ENCODE data around the gene P2RX7. TPM values are rescaled to one million over a fixed set of nuclear protein-coding genes. Genes with fewer than 3 reads are reported as not detected.

P2RX7 gene
- polyA plus RNA-seq, 1 donor from 2014 or later, result not detected

GRCh38 chr12:121127501-121127900 lies 5.2 kb upstream of the P2RX7 start:
- Histone ChIP-seq H3K9me2 (ENCODE audit: insufficient read depth, low read length) (no peaks in the 10 kb centered on the region), H3K36me3 (ENCODE audit: insufficient read depth, low read length) (no peaks in the 10 kb centered on the region), H3K9me3 (ENCODE audit: low read length) (no peaks in the 10 kb centered on the region), H3K27me3 (ENCODE audit: insufficient read depth, low read depth, low read length) (no peaks in the 10 kb centered on the region), H3K79me2 (replicated peaks; ENCODE audit: insufficient read depth, low read length) (no peaks in the 10 kb centered on the region), H3K9ac (ENCODE audit: low read length) (no peak overlapping the region), H3K4me3 (ENCODE audit: low read length) (no peak overlapping the region), H2AFZ (ENCODE audit: low read depth, low read length) (no peak overlapping the region), H4K20me1 (ENCODE audit: insufficient read depth) (no peaks in the 10 kb centered on the region), H3K4me2 (ENCODE audit: low read length) (no peak overlapping the region), H3K27ac (ENCODE audit: low read length) (no peak overlapping the region), H3F3A (ENCODE audit: insufficient read depth, low read length, poor library complexity, severe bottlenecking) (no peaks in the 10 kb centered on the region)
- no peak for TF ChIP-seq CTCF (IDR thresholded peaks at IDR 0.05; ENCODE audit: poor library complexity, severe bottlenecking)
- no peak for TF ChIP-seq SMC3 (conservative IDR thresholded peaks at IDR 0.05; ENCODE audit: poor library complexity)
- TF ChIP-seq TAF1 (IDR thresholded peaks at IDR 0.05; ENCODE audit: low read depth), result no peak
- no peak for TF ChIP-seq MXI1 (conservative IDR thresholded peaks at IDR 0.05; ENCODE audit: poor library complexity, severe bottlenecking)
- no peak for TF ChIP-seq RAD21 (conservative IDR thresholded peaks at IDR 0.05)
- no peak for TF ChIP-seq EP300 (conservative IDR thresholded peaks at IDR 0.05; ENCODE audit: poor library complexity, severe bottlenecking)

- no peaks in the 10 kb centered on the region for H3K36me3 ChIP-seq (ENCODE audit: insufficient read depth, low read length)
- no peaks in the 10 kb centered on the region for H3F3A ChIP-seq (ENCODE audit: insufficient read depth, low read length, poor library complexity, severe bottlenecking)
- H3K79me2 ChIP-seq (replicated peaks; ENCODE audit: insufficient read depth, low read length), result no peaks in the 10 kb centered on the region
- H2AFZ ChIP-seq (ENCODE audit: low read depth, low read length), result no peak overlapping the region
- no peaks in the 10 kb centered on the region for H3K9me2 ChIP-seq (ENCODE audit: insufficient read depth, low read length)
- no peaks in the 10 kb centered on the region for H3K9me3 ChIP-seq (ENCODE audit: low read length)
- H3K27me3 ChIP-seq (ENCODE audit: insufficient read depth, low read depth, low read length), result no peaks in the 10 kb centered on the region
- no peaks in the 10 kb centered on the region for H4K20me1 ChIP-seq (ENCODE audit: insufficient read depth)
- H3K9ac ChIP-seq (ENCODE audit: low read length), result no peak overlapping the region
- H3K4me3 ChIP-seq (ENCODE audit: low read length), result no peak overlapping the region
- TF ChIP-seq CTCF (IDR thresholded peaks at IDR 0.05; ENCODE audit: poor library complexity, severe bottlenecking) (no peak), SMC3 (conservative IDR thresholded peaks at IDR 0.05; ENCODE audit: poor library complexity) (no peak), POLR2AphosphoS5 (IDR thresholded peaks at IDR 0.05) (no peak), EP300 (conservative IDR thresholded peaks at IDR 0.05; ENCODE audit: poor library complexity, severe bottlenecking) (no peak), TAF1 (IDR thresholded peaks at IDR 0.05; ENCODE audit: low read depth) (no peak), EZH2 (IDR thresholded peaks at IDR 0.05; ENCODE audit: borderline replicate concordance, insufficient read depth, low read length, poor library complexity, severe bottlenecking) (no peak), REST (IDR thresholded peaks at IDR 0.05; ENCODE audit: borderline replicate concordance) (no peak), MXI1 (conservative IDR thresholded peaks at IDR 0.05; ENCODE audit: poor library complexity, severe bottlenecking) (no peak), RAD21 (conservative IDR thresholded peaks at IDR 0.05) (no peak)
- no peak overlapping the region for H3K27ac ChIP-seq (ENCODE audit: low read length)
- H3K4me2 ChIP-seq (ENCODE audit: low read length), result no peak overlapping the region
Measured at GRCh38 chr12:121128908-121129810, 3.5 kb upstream of the P2RX7 start.
